Measurements from ENCODE around the gene HTR2A. TPM values are rescaled to one million over a fixed set of nuclear protein-coding genes. Genes with fewer than 3 reads are reported as not detected.

The HTR2A gene
- total and polyA plus RNA-seq, 4 donors = 7.1 to 23.5 (median 18.5) TPM

GRCh38 chr13:46782066-46782465, 114.8 kb downstream of the HTR2A start:
- no peaks in the 10 kb centered on the region for H3K4me1 ChIP-seq (ENCODE audit: control insufficient read depth, insufficient read depth, low read length)
- no peaks in the 10 kb centered on the region for H3K9me3 ChIP-seq (ENCODE audit: control insufficient read depth, insufficient read depth, low read length)
- WGBS (ENCODE audit: insufficient coverage) = no CpG with 5 or more reads among the region's 1 CpG
- H3K27me3 ChIP-seq (ENCODE audit: control insufficient read depth, insufficient read depth, low read length) = no peaks in the 10 kb centered on the region
- no peak overlapping the region for H3K27ac ChIP-seq (ENCODE audit: low read depth, low read length)
- no peaks in the 10 kb centered on the region for H3K36me3 ChIP-seq (ENCODE audit: control insufficient read depth, insufficient read depth, low read length)
- no peak for DNase-seq (ENCODE audit: low read depth in 4 of 6, low spot score in 6 of 6)
- no peak overlapping the region for H3K4me3 ChIP-seq (ENCODE audit: low read depth, low read length)

Other genes with a start within 250 kb of the HTR2A start
- gene ESD, start 99.9 kb downstream of the HTR2A start, total RNA-seq = 100 to 1,000 TPM; 155 to 158 TPM
- gene ESD, start 99.9 kb downstream of the HTR2A start, polyA plus RNA-seq (ENCODE audit: insufficient read length in 2 of 2) = 100 to 1,000 TPM; 149 to 164 TPM